Muscle layer of colon (tissue), 2 donors: ENCODE data around the gene OASL.

Experiments used
- H3K27ac ChIP-seq: one replicate; pipeline ENCODE4 v1.7.0; 2013; ENCODE audit warnings: low read depth, mild to moderate bottlenecking, low read length, moderate library complexity
- H3K27me3 ChIP-seq, 2 donors: one replicate each; pipeline ENCODE4 v1.7.0; 2013; ENCODE audit warnings: low read length in 2 of 2, mild to moderate bottlenecking in 2 of 2; ENCODE audit not compliant: insufficient read depth in 2 of 2, control insufficient read depth in 1 of 2
- H3K36me3 ChIP-seq: one replicate; pipeline ENCODE4 v1.7.0; 2013; ENCODE audit warnings: mild to moderate bottlenecking, low read length; ENCODE audit not compliant: insufficient read depth
- H3K4me1 ChIP-seq: one replicate; pipeline ENCODE4 v1.7.0; 2013; ENCODE audit warnings: mild to moderate bottlenecking, low read length; ENCODE audit not compliant: insufficient read depth
- H3K4me3 ChIP-seq, 2 donors: one replicate each; pipeline ENCODE4 v1.7.0; 2013; ENCODE audit warnings: low read length in 2 of 2, low read depth in 1 of 2, mild to moderate bottlenecking in 1 of 2, moderate library complexity in 1 of 2
- H3K9ac ChIP-seq: one replicate; pipeline ENCODE4 v1.7.0; 2013; ENCODE audit warnings: low read length
- H3K9me3 ChIP-seq: one replicate; pipeline ENCODE4 v1.7.0; 2013; ENCODE audit warnings: mild to moderate bottlenecking, low read length
- donor health status: abdominal sarcoma.
- donor health status: Adenocarcinoma of cecum.

Gene OASL

GRCh38 chr12:121005346-121005815, 33.7 kb downstream of the OASL start:
- no peaks in the 10 kb centered on the region for H3K4me1 ChIP-seq
- H3K27ac ChIP-seq, result no peak overlapping the region

GRCh38 chr12:121004253-121004815, 34.7 kb downstream of the OASL start:
- Histone ChIP-seq H3K9me3 (no peaks in the 10 kb centered on the region), H3K27ac (no peak overlapping the region), H3K4me3 (no peak overlapping the region), H3K9ac (no peak overlapping the region), H3K27me3 (no peaks in the 10 kb centered on the region), H3K4me1 (no peaks in the 10 kb centered on the region), H3K36me3 (peaks cover 43% of the 10 kb centered on the region)

More at GRCh38 chr12:121005346-121005815, 33.7 kb downstream of the OASL start:
- Histone ChIP-seq H3K36me3 (peaks cover 50% of the 10 kb centered on the region), H3K27me3 (no peaks in the 10 kb centered on the region), H3K4me3 (no peak overlapping the region), H3K9ac (no peak overlapping the region), H3K9me3 (no peaks in the 10 kb centered on the region)

- Histone ChIP-seq H3K9me3 (no peaks in the 10 kb centered on the region), H3K27me3 (no peaks in the 10 kb centered on the region), H3K9ac (no peak overlapping the region), H3K27ac (no peak overlapping the region), H3K4me1 (no peaks in the 10 kb centered on the region), H3K36me3 (peaks cover 36% of the 10 kb centered on the region), H3K4me3 (no peak overlapping the region)
Measured at GRCh38 chr12:121003650-121004049, 35.4 kb downstream of the OASL start.

GRCh38 chr12:121001841-121002483, 37.1 kb downstream of the OASL start:
- H3K27me3 ChIP-seq, result no peaks in the 10 kb centered on the region
- H3K36me3 ChIP-seq, result peaks cover 25% of the 10 kb centered on the region
- H3K9me3 ChIP-seq, result no peaks in the 10 kb centered on the region
- H3K9ac ChIP-seq, result no peak overlapping the region
- H3K4me1 ChIP-seq, result no peaks in the 10 kb centered on the region
- H3K27ac ChIP-seq, result no peak overlapping the region
- H3K4me3 ChIP-seq, result no peak overlapping the region

- no peaks in the 10 kb centered on the region for H3K27me3 ChIP-seq
- no peak overlapping the region for H3K27ac ChIP-seq
- no peaks in the 10 kb centered on the region for H3K4me1 ChIP-seq
- no peaks in the 10 kb centered on the region for H3K9me3 ChIP-seq
- H3K4me3 ChIP-seq, result no peak overlapping the region
- H3K9ac ChIP-seq, result no peak overlapping the region
- peaks cover 23% of the 10 kb centered on the region for H3K36me3 ChIP-seq
Measured at GRCh38 chr12:121001060-121001459, 38.0 kb downstream of the OASL start.

GRCh38 chr12:121000530-121000929, 38.5 kb downstream of the OASL start:
- Histone ChIP-seq H3K27me3 (no peaks in the 10 kb centered on the region), H3K36me3 (peaks cover 18% of the 10 kb centered on the region), H3K9me3 (no peaks in the 10 kb centered on the region), H3K4me3 (no peak overlapping the region), H3K27ac (no peak overlapping the region), H3K9ac (no peak overlapping the region), H3K4me1 (no peaks in the 10 kb centered on the region)

GRCh38 chr12:120999191-121000120, 39.6 kb downstream of the OASL start:
- Histone ChIP-seq H3K36me3 (peaks cover 14% of the 10 kb centered on the region), H3K4me1 (no peaks in the 10 kb centered on the region), H3K27ac (no peak overlapping the region), H3K27me3 (no peaks in the 10 kb centered on the region), H3K9me3 (no peaks in the 10 kb centered on the region), H3K9ac (no peak overlapping the region), H3K4me3 (no peak overlapping the region)

GRCh38 chr12:120998435-120998834, 40.6 kb downstream of the OASL start:
- H3K9me3 ChIP-seq, result no peaks in the 10 kb centered on the region
- no peaks in the 10 kb centered on the region for H3K4me1 ChIP-seq
- H3K9ac ChIP-seq, result no peak overlapping the region
- no peaks in the 10 kb centered on the region for H3K27me3 ChIP-seq
- no peak overlapping the region for H3K4me3 ChIP-seq
- peaks cover 4% of the 10 kb centered on the region for H3K36me3 ChIP-seq
- no peak overlapping the region for H3K27ac ChIP-seq

- no peak overlapping the region for H3K9ac ChIP-seq
- H3K9me3 ChIP-seq, result no peaks in the 10 kb centered on the region
- no peak overlapping the region for H3K27ac ChIP-seq
- H3K4me3 ChIP-seq, result no peak overlapping the region
- no peaks in the 10 kb centered on the region for H3K36me3 ChIP-seq
- H3K27me3 ChIP-seq, result no peaks in the 10 kb centered on the region
- no peaks in the 10 kb centered on the region for H3K4me1 ChIP-seq
Measured at GRCh38 chr12:120997448-120997847, 41.6 kb downstream of the OASL start.

- Histone ChIP-seq H3K4me3 (no peak overlapping the region), H3K9ac (no peak overlapping the region), H3K9me3 (no peaks in the 10 kb centered on the region), H3K27ac (no peak overlapping the region), H3K4me1 (no peaks in the 10 kb centered on the region), H3K36me3 (no peaks in the 10 kb centered on the region), H3K27me3 (no peaks in the 10 kb centered on the region)
Measured at GRCh38 chr12:120996133-120996746, 42.8 kb downstream of the OASL start.
